ENCODE results near the gene IL13RA1. TPM values are rescaled to one million over a fixed set of nuclear protein-coding genes. Genes with fewer than 3 reads are reported as not detected.
A peak's percentile ranks its signal among the peaks of the same experiment; 100 is the strongest.

The IL13RA1 gene
- 64.4 to 70.4 TPM (median 68.2 TPM) in 3 replicates for total RNA-seq
- long read RNA-seq, full-length matches to known transcripts = 160 of 182 reads
- long read RNA-seq, partial matches to known transcripts = 2 of 182 reads
- long read RNA-seq, other reads (novel, unspliced or antisense) = 20 of 182 reads

- H3K4me3 Mint-ChIP-seq (ENCODE audit: unreplicated experiment) = peak within 1 kb of the TSS; percentile 75
- peaks cover 5% of the 10 kb centered on the region for H3K9me3 Mint-ChIP-seq (ENCODE audit: low read depth)
- no peaks in the 10 kb centered on the region for H3K36me3 Mint-ChIP-seq (ENCODE audit: low read depth)
- peak within 1 kb of the TSS; percentile 83 for H3K27ac Mint-ChIP-seq (ENCODE audit: unreplicated experiment)
- H3K4me1 Mint-ChIP-seq (ENCODE audit: low read depth) = peaks cover 50% of the 10 kb centered on the region
- no peak for TF ChIP-seq CTCF (IDR thresholded peaks at IDR 0.05)
- DNase-seq (ENCODE audit: low spot score) = peak; percentile 91
- no peaks in the 10 kb centered on the region for H3K27me3 Mint-ChIP-seq (ENCODE audit: low read depth)
These were observed at the start of gene IL13RA1 for GRCh38 chrX:118726887-118727685. Gene IL13RA1, plus strand, starts transcription at chrX:118727606. Its CDS starts 33 bp downstream, at chrX:118727639.

GRCh38 chrX:118679290-118679689 is 48.1 kb upstream of the IL13RA1 start:
- Mint-ChIP-seq H3K4me3 (ENCODE audit: unreplicated experiment) (no peak overlapping the region), H3K27me3 (ENCODE audit: low read depth) (no peaks in the 10 kb centered on the region), H3K4me1 (ENCODE audit: low read depth) (no peaks in the 10 kb centered on the region), H3K36me3 (ENCODE audit: low read depth) (peaks cover 1% of the 10 kb centered on the region), H3K9me3 (ENCODE audit: low read depth) (no peaks in the 10 kb centered on the region), H3K27ac (ENCODE audit: unreplicated experiment) (no peak overlapping the region)
- no peak for DNase-seq (ENCODE audit: low spot score)
- peak; percentile 22 for TF ChIP-seq CTCF (IDR thresholded peaks at IDR 0.05)

- Mint-ChIP-seq H3K4me3 (ENCODE audit: unreplicated experiment) (no peak overlapping the region), H3K9me3 (ENCODE audit: low read depth) (no peaks in the 10 kb centered on the region), H3K27me3 (ENCODE audit: low read depth) (no peaks in the 10 kb centered on the region), H3K27ac (ENCODE audit: unreplicated experiment) (no peak overlapping the region), H3K4me1 (ENCODE audit: low read depth) (peaks cover 5% of the 10 kb centered on the region), H3K36me3 (ENCODE audit: low read depth) (peaks cover 1% of the 10 kb centered on the region)
- no peak for DNase-seq (ENCODE audit: low spot score)
- TF ChIP-seq CTCF (IDR thresholded peaks at IDR 0.05) = no peak
These were observed 45.0 kb upstream of the IL13RA1 start for GRCh38 chrX:118682258-118683014.

- H3K27me3 Mint-ChIP-seq (ENCODE audit: low read depth) = no peaks in the 10 kb centered on the region
- H3K4me3 Mint-ChIP-seq (ENCODE audit: unreplicated experiment) = no peak overlapping the region
- TF ChIP-seq CTCF (IDR thresholded peaks at IDR 0.05) = no peak
- no peaks in the 10 kb centered on the region for H3K36me3 Mint-ChIP-seq (ENCODE audit: low read depth)
- H3K4me1 Mint-ChIP-seq (ENCODE audit: low read depth) = peaks cover 12% of the 10 kb centered on the region
- no peak for DNase-seq (ENCODE audit: low spot score)
- H3K9me3 Mint-ChIP-seq (ENCODE audit: low read depth) = peaks cover 2% of the 10 kb centered on the region
- peak overlapping the region; percentile 75 for H3K27ac Mint-ChIP-seq (ENCODE audit: unreplicated experiment)
These were observed 42.0 kb upstream of the IL13RA1 start for GRCh38 chrX:118685393-118685792.

- Mint-ChIP-seq H3K9me3 (ENCODE audit: low read depth) (peaks cover 8% of the 10 kb centered on the region), H3K27me3 (ENCODE audit: low read depth) (no peaks in the 10 kb centered on the region), H3K4me1 (ENCODE audit: low read depth) (peaks cover 16% of the 10 kb centered on the region), H3K27ac (ENCODE audit: unreplicated experiment) (no peak overlapping the region), H3K36me3 (ENCODE audit: low read depth) (no peaks in the 10 kb centered on the region), H3K4me3 (ENCODE audit: unreplicated experiment) (no peak overlapping the region)
- no peak for DNase-seq (ENCODE audit: low spot score)
- TF ChIP-seq CTCF (IDR thresholded peaks at IDR 0.05) = no peak
These were observed 38.5 kb upstream of the IL13RA1 start for GRCh38 chrX:118688935-118689334.
